HL-60 (cell line): ENCODE data around the gene SLC35B2.

ENCODE experiments used
- DNase-seq, 2 experiments: peaks; one replicate each; pipeline ENCODE4 v3.0.0-alpha.2; 2010 to 2020; ENCODE audit warnings: low read depth in 1 of 2, low spot score in 1 of 2
- H3K27ac ChIP-seq: fragments of 250-450 bp; sonication (Bioruptor Pico); replicated peaks from 2 replicates; pipeline ENCODE4 v1.5.1; 2020; ENCODE audit warnings: mild to moderate bottlenecking, moderate library complexity
- H3K27me3 ChIP-seq: fragments of 250-450 bp; sonication (Bioruptor Pico); 2 replicates; pipeline ENCODE4 v1.5.1; 2021; ENCODE audit warnings: mild to moderate bottlenecking, moderate library complexity; ENCODE audit not compliant: insufficient read depth, poor library complexity, severe bottlenecking
- H3K4me3 ChIP-seq: replicated peaks from 2 replicates; pipeline ENCODE4 v1.5.1; 2011; ENCODE audit warnings: mild to moderate bottlenecking, control low read depth, low read length; ENCODE audit not compliant: insufficient read depth
- CTCF ChIP-seq: IDR thresholded peaks from one replicate; pipeline ENCODE4 v1.5.1; 2011; ENCODE audit warnings: low read length, control low read depth, inconsistent platforms; ENCODE audit not compliant: insufficient read depth
- GABPA ChIP-seq: IDR thresholded peaks from 2 replicates; pipeline ENCODE4 v1.6.1; 2012; ENCODE audit warnings: low read depth
- POLR2AphosphoS5 ChIP-seq: IDR thresholded peaks from 2 replicates; pipeline ENCODE4 v1.6.1; 2012; ENCODE audit warnings: low read depth
- REST ChIP-seq: IDR thresholded peaks from 2 replicates; pipeline ENCODE4 v1.6.1; 2012; ENCODE audit warnings: low read depth; ENCODE audit not compliant: insufficient replicate concordance
- SPI1 ChIP-seq: IDR thresholded peaks from 2 replicates; pipeline ENCODE4 v1.6.1; 2012; ENCODE audit warnings: low read depth, mild to moderate bottlenecking, borderline replicate concordance

SLC35B2 gene

GRCh38 chr6:44235891-44236516 is 21.3 kb downstream of the SLC35B2 start:
- no peak for TF ChIP-seq POLR2AphosphoS5
- TF ChIP-seq REST = no peak
- TF ChIP-seq SPI1 = no peak
- no peak for TF ChIP-seq CTCF
- no peak for TF ChIP-seq GABPA
- H3K4me3 ChIP-seq = no peak overlapping the region
- no peak for DNase-seq
- no peaks in the 10 kb centered on the region for H3K27me3 ChIP-seq
- H3K27ac ChIP-seq = no peak overlapping the region

- peak overlapping the region; percentile 84 for H3K27ac ChIP-seq
- DNase-seq = no peak
These were observed 22.1 kb downstream of the SLC35B2 start for GRCh38 chr6:44235269-44235668.

More at GRCh38 chr6:44235269-44235668, 22.1 kb downstream of the SLC35B2 start:
- H3K27me3 ChIP-seq = no peaks in the 10 kb centered on the region
- TF ChIP-seq REST (no peak), GABPA (no peak), POLR2AphosphoS5 (no peak), CTCF (no peak), SPI1 (no peak)
- no peak overlapping the region for H3K4me3 ChIP-seq
